Prostate gland (tissue), 2 donors: ENCODE measurements around the gene LPIN3. TPM values are rescaled to one million over a fixed set of nuclear protein-coding genes. Genes with fewer than 3 reads are reported as not detected.

Experiments
- DNase-seq: peaks from one replicate; pipeline ENCODE4 v3.0.0-alpha.2; 2019; ENCODE audit warnings: low spot score
- H3K27ac ChIP-seq, 2 donors: fragments of 200-600 bp; sonication (generic); 2 replicates each; pipeline ENCODE4 v1.5.1; 2017 to 2019
- H3K27me3 ChIP-seq: fragments of 200-600 bp; sonication (generic); replicated peaks from 2 replicates; pipeline ENCODE4 v1.5.1; 2019; ENCODE audit not compliant: insufficient read depth
- H3K36me3 ChIP-seq, 2 donors: fragments of 200-600 bp; sonication (generic); 1 replicate in 1 of 2; 2 replicates in 1 of 2; pipeline versions ENCODE4 v1.5.1 to v1.8.1; 2017 to 2019
- H3K4me1 ChIP-seq: fragments of 200-600 bp; sonication (generic); replicated peaks from 2 replicates; pipeline ENCODE4 v1.5.1; 2019
- H3K4me3 ChIP-seq, 2 donors: fragments of 200-600 bp; sonication (generic); 2 replicates each; pipeline ENCODE4 v1.5.1; 2017 to 2019
- H3K9me3 ChIP-seq: fragments of 200-600 bp; sonication (generic); 2 replicates; pipeline ENCODE4 v1.5.1; 2017
- POLR2A ChIP-seq: fragments of 450-650 bp; IDR thresholded peaks from one replicate; pipeline ENCODE4 v1.6.1; 2016; ENCODE audit warnings: antibody characterized with exemption, mild to moderate bottlenecking
- POLR2AphosphoS5 ChIP-seq: sonication (generic); formaldehyde crosslinking; IDR thresholded peaks from one replicate; pipeline ENCODE4 v1.6.1; 2017; ENCODE audit warnings: antibody characterized with exemption
- WGBS: methylation state at CpG from one replicate; pipeline ENCODE4 v1.1.5; 2018; 5-methylcytosine and 5-hydroxymethylcytosine counted together
- intact Hi-C: fragments of 100-400 bp; cut with DNase I; formaldehyde crosslinking; loops from one replicate; pipeline ENCODE4 v1.14.2; 2022
- total RNA-seq, 2 donors: library from RNA; depleted of rRNA; stranded (reverse); fragments of >200 nt; gene quantifications; one replicate each; pipeline ENCODE4 v1.1.0, GENCODE V29; 2016
- TF ChIP-seq, protein P1 (sequence below), 4 experiments: fragments of 200-600 bp in 2 of 4; fragments of 450-650 bp in 2 of 4; sonication (generic) in 2 of 4; IDR thresholded peaks; 1 replicate in 3 of 4; 2 replicates in 1 of 4; pipeline ENCODE4 v1.5.1; 2016 to 2019; ENCODE audit warnings: antibody characterized with exemption in 4 of 4, mild to moderate bottlenecking in 2 of 4, moderate library complexity in 2 of 4

Gene LPIN3, protein sequence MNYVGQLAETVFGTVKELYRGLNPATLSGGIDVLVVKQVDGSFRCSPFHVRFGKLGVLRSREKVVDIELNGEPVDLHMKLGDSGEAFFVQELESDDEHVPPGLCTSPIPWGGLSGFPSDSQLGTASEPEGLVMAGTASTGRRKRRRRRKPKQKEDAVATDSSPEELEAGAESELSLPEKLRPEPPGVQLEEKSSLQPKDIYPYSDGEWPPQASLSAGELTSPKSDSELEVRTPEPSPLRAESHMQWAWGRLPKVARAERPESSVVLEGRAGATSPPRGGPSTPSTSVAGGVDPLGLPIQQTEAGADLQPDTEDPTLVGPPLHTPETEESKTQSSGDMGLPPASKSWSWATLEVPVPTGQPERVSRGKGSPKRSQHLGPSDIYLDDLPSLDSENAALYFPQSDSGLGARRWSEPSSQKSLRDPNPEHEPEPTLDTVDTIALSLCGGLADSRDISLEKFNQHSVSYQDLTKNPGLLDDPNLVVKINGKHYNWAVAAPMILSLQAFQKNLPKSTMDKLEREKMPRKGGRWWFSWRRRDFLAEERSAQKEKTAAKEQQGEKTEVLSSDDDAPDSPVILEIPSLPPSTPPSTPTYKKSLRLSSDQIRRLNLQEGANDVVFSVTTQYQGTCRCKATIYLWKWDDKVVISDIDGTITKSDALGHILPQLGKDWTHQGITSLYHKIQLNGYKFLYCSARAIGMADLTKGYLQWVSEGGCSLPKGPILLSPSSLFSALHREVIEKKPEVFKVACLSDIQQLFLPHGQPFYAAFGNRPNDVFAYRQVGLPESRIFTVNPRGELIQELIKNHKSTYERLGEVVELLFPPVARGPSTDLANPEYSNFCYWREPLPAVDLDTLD
- total RNA-seq = 10 to 100 TPM; 16.2 to 30.4 TPM

DNA sequence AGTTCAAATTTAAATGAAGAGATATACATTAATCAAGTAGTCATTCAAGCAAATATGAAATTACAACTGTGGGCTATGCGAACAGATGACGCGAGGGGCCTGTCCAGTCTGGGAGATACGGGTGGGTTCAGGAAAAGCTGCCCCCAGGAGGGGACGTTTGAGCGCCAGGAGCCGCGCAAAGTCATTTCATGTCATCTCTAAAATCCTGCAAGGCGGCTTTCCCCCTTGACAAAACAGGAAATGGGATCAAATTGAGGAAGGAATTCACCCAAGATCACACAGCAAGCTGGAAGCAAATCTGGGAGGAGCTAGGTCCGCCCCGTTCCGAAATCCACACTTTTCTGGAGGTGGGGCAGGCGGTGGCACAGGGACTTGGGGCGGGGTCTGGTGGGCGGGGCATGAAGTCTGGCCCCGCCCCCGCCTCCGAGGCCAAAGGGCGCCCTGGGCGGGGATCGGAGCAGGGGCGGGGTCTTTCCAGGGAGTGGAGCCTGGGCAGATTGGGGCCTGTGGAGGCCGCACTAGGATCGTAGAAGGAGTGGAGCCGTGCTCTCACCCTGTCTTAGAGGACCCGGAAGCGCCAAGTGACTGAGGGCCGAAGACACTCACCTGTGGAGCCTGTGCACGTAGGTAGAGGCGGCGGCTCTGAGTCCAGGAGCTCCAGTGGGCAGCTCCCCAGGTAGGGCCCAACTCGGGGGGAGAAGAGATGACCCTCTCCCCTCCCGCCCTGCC is at the start of gene LPIN3:
Gene LPIN3 (plus strand): TSS at position 495 of the 729 bp plus-strand sequence. CDS start 4,983 bp downstream, outside the sequence.
- 8% methylated on average over 29 of the region's 33 CpGs for WGBS

GRCh38 chr20:41293269-41294037 is 47.2 kb upstream of the LPIN3 start:
- Histone ChIP-seq H3K27ac (peak overlapping the region in 1 of 2 donors; percentile 24), H3K36me3 (no peaks in the 10 kb centered on the region), H3K4me1 (no peaks in the 10 kb centered on the region), H3K9me3 (no peaks in the 10 kb centered on the region), H3K27me3 (no peaks in the 10 kb centered on the region), H3K4me3 (no peak overlapping the region)
- DNase-seq = no peak
- no peak for TF ChIP-seq POLR2A
- no peak for TF ChIP-seq POLR2AphosphoS5
- TF ChIP-seq, protein P1, sequence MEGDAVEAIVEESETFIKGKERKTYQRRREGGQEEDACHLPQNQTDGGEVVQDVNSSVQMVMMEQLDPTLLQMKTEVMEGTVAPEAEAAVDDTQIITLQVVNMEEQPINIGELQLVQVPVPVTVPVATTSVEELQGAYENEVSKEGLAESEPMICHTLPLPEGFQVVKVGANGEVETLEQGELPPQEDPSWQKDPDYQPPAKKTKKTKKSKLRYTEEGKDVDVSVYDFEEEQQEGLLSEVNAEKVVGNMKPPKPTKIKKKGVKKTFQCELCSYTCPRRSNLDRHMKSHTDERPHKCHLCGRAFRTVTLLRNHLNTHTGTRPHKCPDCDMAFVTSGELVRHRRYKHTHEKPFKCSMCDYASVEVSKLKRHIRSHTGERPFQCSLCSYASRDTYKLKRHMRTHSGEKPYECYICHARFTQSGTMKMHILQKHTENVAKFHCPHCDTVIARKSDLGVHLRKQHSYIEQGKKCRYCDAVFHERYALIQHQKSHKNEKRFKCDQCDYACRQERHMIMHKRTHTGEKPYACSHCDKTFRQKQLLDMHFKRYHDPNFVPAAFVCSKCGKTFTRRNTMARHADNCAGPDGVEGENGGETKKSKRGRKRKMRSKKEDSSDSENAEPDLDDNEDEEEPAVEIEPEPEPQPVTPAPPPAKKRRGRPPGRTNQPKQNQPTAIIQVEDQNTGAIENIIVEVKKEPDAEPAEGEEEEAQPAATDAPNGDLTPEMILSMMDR (IDR thresholded peaks at IDR 0.05) = no peak
- WGBS = 50% methylated on average over 2 of the region's 2 CpGs
- intact Hi-C loops = no loop called here

More for the DNA sequence above, at the start of gene LPIN3:
- intact Hi-C loops = loop anchor here (5.0 kb wide), 1 partner anchor 72 kb away; no protein-coding TSS in a partner anchor
- Histone ChIP-seq H3K27ac (peak within 1 kb of the TSS; percentile 71 to 72), H3K9me3 (no peaks in the 10 kb centered on the region), H3K4me1 (peaks cover 4% of the 10 kb centered on the region), H3K36me3 (no peaks in the 10 kb centered on the region), H3K4me3 (peak within 1 kb of the TSS; percentile 26 to 28), H3K27me3 (no peaks in the 10 kb centered on the region)
- peak; percentile 90 for DNase-seq
- TF ChIP-seq POLR2A (peak; percentile 74), POLR2AphosphoS5 (peak; percentile 66)
- TF ChIP-seq, protein P1 (IDR thresholded peaks at IDR 0.05) = peak in 2 of 4 experiments; percentile 27 to 31

- intact Hi-C loops = no loop called here
- Histone ChIP-seq H3K27me3 (no peaks in the 10 kb centered on the region), H3K27ac (no peak overlapping the region), H3K9me3 (no peaks in the 10 kb centered on the region), H3K36me3 (no peaks in the 10 kb centered on the region), H3K4me1 (no peaks in the 10 kb centered on the region), H3K4me3 (no peak overlapping the region)
- WGBS = 80% methylated on average over 3 of the region's 3 CpGs
- DNase-seq = no peak
- TF ChIP-seq POLR2A (no peak), POLR2AphosphoS5 (no peak)
- TF ChIP-seq, protein P1 (IDR thresholded peaks at IDR 0.05) = no peak
Measured at GRCh38 chr20:41299899-41300298, 40.7 kb upstream of the LPIN3 start.

DNA sequence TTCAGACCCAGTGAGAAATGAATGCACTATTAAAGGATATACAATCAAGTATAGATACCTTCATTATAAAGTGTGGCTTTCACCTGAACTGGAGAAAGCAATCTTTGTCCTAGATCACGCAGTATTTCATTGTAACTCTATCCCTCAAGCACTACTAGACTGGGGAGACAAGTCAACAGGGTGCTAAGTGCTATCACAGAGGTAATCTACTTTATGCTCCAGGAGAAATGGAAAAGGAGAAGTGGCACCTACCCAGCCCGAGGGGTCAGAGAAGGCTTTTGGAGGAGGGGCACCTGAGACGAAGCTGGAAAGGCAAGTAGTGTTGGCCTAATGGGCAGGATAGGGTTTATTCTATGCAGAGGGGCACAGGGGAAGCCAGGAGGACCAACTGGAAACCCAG is 40.2 kb upstream of the LPIN3 start:
- 56% methylated on average over 3 of the region's 3 CpGs for WGBS
- Histone ChIP-seq H3K27ac (no peak overlapping the region), H3K36me3 (no peaks in the 10 kb centered on the region), H3K27me3 (no peaks in the 10 kb centered on the region), H3K4me1 (no peaks in the 10 kb centered on the region), H3K9me3 (no peaks in the 10 kb centered on the region), H3K4me3 (no peak overlapping the region)
- intact Hi-C loops = no loop called here
- TF ChIP-seq POLR2A = no peak
- no peak for TF ChIP-seq POLR2AphosphoS5
- TF ChIP-seq, protein P1 (IDR thresholded peaks at IDR 0.05) = no peak
- no peak for DNase-seq
